Liver (tissue), 9 donors: ENCODE measurements around the gene PAXIP1. TPM values are rescaled to one million over a fixed set of nuclear protein-coding genes. Genes with fewer than 3 reads are reported as not detected.
A peak's percentile ranks its signal among the peaks of the same experiment; 100 is the strongest.

Experiments
- DNase-seq: peaks from one replicate; pipeline ENCODE4 v3.0.0-alpha.2; 2017; ENCODE audit warnings: low spot score
- H3K27ac ChIP-seq, 2 donors: one replicate each; pipeline ENCODE4 v1.7.0; 2013; ENCODE audit warnings: inconsistent platforms in 2 of 2, low read length in 2 of 2, control low read depth in 1 of 2, low read depth in 1 of 2, mild to moderate bottlenecking in 1 of 2
- H3K27me3 ChIP-seq, 4 donors: one replicate each; pipeline versions ENCODE4 v1.6.1 to v1.7.0; 2013; ENCODE audit warnings: low read length in 3 of 4, inconsistent platforms in 1 of 4, mild to moderate bottlenecking in 1 of 4, moderate library complexity in 1 of 4; ENCODE audit not compliant: control insufficient read depth in 4 of 4, insufficient read depth in 4 of 4
- H3K36me3 ChIP-seq, 4 donors: one replicate each; pipeline versions ENCODE4 v1.6.1 to v1.7.0; 2013; ENCODE audit warnings: low read length in 3 of 4, mild to moderate bottlenecking in 3 of 4, low read depth in 1 of 4, moderate library complexity in 1 of 4; ENCODE audit not compliant: control insufficient read depth in 4 of 4, insufficient read depth in 3 of 4
- H3K4me1 ChIP-seq, 4 donors: one replicate each; pipeline versions ENCODE4 v1.6.1 to v1.7.0; 2013; ENCODE audit warnings: low read length in 3 of 4, mild to moderate bottlenecking in 3 of 4, moderate library complexity in 1 of 4; ENCODE audit not compliant: control insufficient read depth in 4 of 4, insufficient read depth in 4 of 4
- H3K4me3 ChIP-seq, 3 donors: one replicate each; pipeline versions ENCODE4 v1.6.1 to v1.7.0; 2013; ENCODE audit warnings: low read length in 3 of 3, control low read depth in 1 of 3, low read depth in 1 of 3, mild to moderate bottlenecking in 1 of 3
- H3K9ac ChIP-seq, 2 donors: one replicate each; pipeline ENCODE4 v1.7.0; 2013; ENCODE audit warnings: low read length in 2 of 2, mild to moderate bottlenecking in 2 of 2, moderate library complexity in 2 of 2, control low read depth in 1 of 2, low read depth in 1 of 2
- H3K9me3 ChIP-seq, 4 donors: one replicate each; pipeline versions ENCODE4 v1.6.1 to v1.7.0; 2013; ENCODE audit warnings: low read length in 3 of 4; ENCODE audit not compliant: control insufficient read depth in 4 of 4
- CTCF ChIP-seq: fragments of 150-350 bp; IDR thresholded peaks from 2 replicates; pipeline ENCODE4 v1.5.1; 2017; ENCODE audit warnings: improper control_type of control experiment, low read depth, low read length; ENCODE audit not compliant: missing input control
- EGR1 ChIP-seq, 2 donors: IDR thresholded peaks; 2 replicates each; pipeline ENCODE4 v1.6.1; 2016 to 2018; ENCODE audit warnings: antibody characterized with exemption in 2 of 2, low read depth in 2 of 2
- HNF4A ChIP-seq, 2 donors: conservative IDR thresholded peaks; 2 replicates each; pipeline ENCODE4 v1.6.1; 2016; ENCODE audit warnings: antibody characterized with exemption in 2 of 2, mild to moderate bottlenecking in 2 of 2
- HNF4G ChIP-seq: IDR thresholded peaks from 2 replicates; pipeline ENCODE4 v1.6.1; 2016; ENCODE audit warnings: antibody characterized with exemption
- MAX ChIP-seq: IDR thresholded peaks from 2 replicates; pipeline ENCODE4 v1.6.1; 2016; ENCODE audit warnings: antibody characterized with exemption
- NR2F2 ChIP-seq: IDR thresholded peaks from 2 replicates; pipeline ENCODE4 v1.6.1; 2016; ENCODE audit warnings: antibody characterized with exemption
- RAD21 ChIP-seq, 2 donors: IDR thresholded peaks; 2 replicates each; pipeline ENCODE4 v1.6.1; 2016; ENCODE audit warnings: antibody characterized with exemption in 2 of 2, mild to moderate bottlenecking in 2 of 2
- REST ChIP-seq: IDR thresholded peaks from 2 replicates; pipeline ENCODE4 v1.6.1; 2016; ENCODE audit warnings: antibody characterized with exemption, mild to moderate bottlenecking
- SP1 ChIP-seq: IDR thresholded peaks from 2 replicates; pipeline ENCODE4 v1.6.1; 2018; ENCODE audit warnings: antibody characterized with exemption, mild to moderate bottlenecking
- TAF1 ChIP-seq: conservative IDR thresholded peaks from 2 replicates; pipeline ENCODE4 v1.6.1; 2016; ENCODE audit warnings: antibody characterized with exemption, mild to moderate bottlenecking
- YY1 ChIP-seq: IDR thresholded peaks from 2 replicates; pipeline ENCODE4 v1.6.1; 2016; ENCODE audit warnings: antibody characterized with exemption, mild to moderate bottlenecking
- ZBTB33 ChIP-seq: IDR thresholded peaks from 2 replicates; pipeline ENCODE4 v1.6.1; 2016; ENCODE audit warnings: antibody characterized with exemption
- WGBS: extraction: QIAGEN DNeasy Blood & Tissue Kit; methylation state at CpG from one replicate; pipeline ENCODE4 v1.1.7; 2013; 5-methylcytosine and 5-hydroxymethylcytosine counted together
- polyA plus RNA-seq, 2 donors: library from polyadenylated mRNA; stranded (reverse) in 1 of 2; unstranded in 1 of 2; fragments of 200-250 nt in 1 of 2; fragments of >200 nt in 1 of 2; fragmentation: Nextera tagmentation in 1 of 2; extraction: Ambion mirVana in 1 of 2; gene quantifications; one replicate each; pipeline versions ENCODE4 v1.2.1 to v1.2.3, GENCODE V29; 2013 to 2015
- total RNA-seq, 2 donors: library from RNA; depleted of rRNA; stranded (reverse); fragments of >200 nt; gene quantifications; one replicate each; pipeline ENCODE4 v1.2.3, GENCODE V29; 2014
- donor health status: healthy.
- donor health status: healthy.
- donor health status: healthy.
- donor health status: healthy.
- donor health status: healthy.

The PAXIP1 gene
- total and polyA plus RNA-seq, 4 donors = 2.0 to 10.1 (median 5.8) TPM

- peaks cover 3 to 10% (median 7%) of the 10 kb centered on the region in 4 donors for H3K36me3 ChIP-seq
- WGBS = 92% methylated on average over 7 of the region's 7 CpGs
Measured at GRCh38 chr7:154975984-154976383, 26.9 kb downstream of the PAXIP1 start.

GRCh38 chr7:154973381-154973780, 29.5 kb downstream of the PAXIP1 start:
- no peaks in the 10 kb centered on the region for H3K9me3 ChIP-seq
- no peak overlapping the region for H3K27ac ChIP-seq
- no peak for TF ChIP-seq YY1
- no peak for TF ChIP-seq SP1
- peak in 1 of 2 donors; percentile 31 for TF ChIP-seq HNF4A (conservative IDR thresholded peaks at IDR 0.05)
- TF ChIP-seq TAF1 = no peak
- WGBS = 71% methylated on average over 7 of the region's 7 CpGs
- H3K9ac ChIP-seq = no peak overlapping the region
- H3K27me3 ChIP-seq = no peaks in the 10 kb centered on the region
- no peak for DNase-seq
- peaks cover 3 to 20% (median 14%) of the 10 kb centered on the region in 4 donors for H3K36me3 ChIP-seq
- no peak overlapping the region for H3K4me3 ChIP-seq
- peaks cover 0 to 10% (median 6%) of the 10 kb centered on the region in 4 donors for H3K4me1 ChIP-seq

More at GRCh38 chr7:154975984-154976383, 26.9 kb downstream of the PAXIP1 start:
- peaks cover 0 to 10% (median 6%) of the 10 kb centered on the region in 4 donors for H3K4me1 ChIP-seq
- H3K27me3 ChIP-seq = no peaks in the 10 kb centered on the region
- H3K27ac ChIP-seq = no peak overlapping the region
- H3K9ac ChIP-seq = no peak overlapping the region
- no peak overlapping the region for H3K4me3 ChIP-seq
- no peak for DNase-seq
- H3K9me3 ChIP-seq = no peaks in the 10 kb centered on the region
- no peak for TF ChIP-seq REST
- no peak for TF ChIP-seq ZBTB33

- Histone ChIP-seq H3K9ac (no peak overlapping the region), H3K36me3 (peaks cover 13 to 43% (median 27%) of the 10 kb centered on the region in 4 donors), H3K9me3 (no peaks in the 10 kb centered on the region), H3K4me1 (peaks cover 0 to 5% (median 2%) of the 10 kb centered on the region in 4 donors), H3K4me3 (no peak overlapping the region), H3K27me3 (no peaks in the 10 kb centered on the region), H3K27ac (no peak overlapping the region)
- WGBS = 90% methylated on average over 11 of the region's 11 CpGs
- DNase-seq = no peak
- no peak for TF ChIP-seq ZBTB33
- no peak for TF ChIP-seq MAX
- TF ChIP-seq SP1 = no peak
- no peak for TF ChIP-seq CTCF
- no peak for TF ChIP-seq EGR1 (IDR thresholded peaks at IDR 0.05; ENCODE audit: low read depth in 2 of 2)
- TF ChIP-seq HNF4G = no peak
- no peak for TF ChIP-seq REST
- TF ChIP-seq RAD21 (IDR thresholded peaks at IDR 0.05) = no peak
- TF ChIP-seq HNF4A (conservative IDR thresholded peaks at IDR 0.05) = no peak
- no peak for TF ChIP-seq NR2F2
Measured at GRCh38 chr7:154968336-154969001, 34.5 kb downstream of the PAXIP1 start.
